D721Med (cell line): Measurements from ENCODE around the gene PHACTR3.
"Not testable (repeated sequence)": the region's sequence is repeated elsewhere in the genome, so short reads cannot be mapped to it uniquely, and the experiment has no call there.

Experiments used
- DNase-seq: peaks from one replicate; pipeline ENCODE4 v3.0.0; 2011; ENCODE audit warnings: low spot score; ENCODE audit not compliant: insufficient read length
- FAIRE-seq: peaks from 2 replicates; lab custom pipeline; 2011; peaks lifted over from hg19 to GRCh38; lab: Jason Lieb, UNC
- CTCF ChIP-seq: IDR thresholded peaks from 2 replicates; pipeline ENCODE4 v1.5.1; 2012; ENCODE audit warnings: mild to moderate bottlenecking, control low read depth; ENCODE audit not compliant: insufficient read depth; ENCODE audit errors: missing control alignments

Gene PHACTR3

GRCh38 chr20:59866338-59866737 lies 262.0 kb downstream of the PHACTR3 start:
- FAIRE-seq (no peak), DNase-seq (no peak)
- no peak for TF ChIP-seq CTCF

- no peak for DNase-seq
- TF ChIP-seq CTCF, result no peak
- no peak for FAIRE-seq
These were observed 266.8 kb downstream of the PHACTR3 start for GRCh38 chr20:59871096-59871495.

- FAIRE-seq (no peak), DNase-seq (no peak)
- TF ChIP-seq CTCF, result no peak
These were observed 269.1 kb downstream of the PHACTR3 start for GRCh38 chr20:59873409-59873808.

GRCh38 chr20:59880198-59880597 lies 275.9 kb downstream of the PHACTR3 start:
- DNase-seq, result no peak
- TF ChIP-seq CTCF, result no peak
- no peak for FAIRE-seq

GRCh38 chr20:59884494-59884893 lies 280.2 kb downstream of the PHACTR3 start:
- TF ChIP-seq CTCF, result no peak
- DNase-seq (no peak), FAIRE-seq (no peak)

- no peak for TF ChIP-seq CTCF
- FAIRE-seq (no peak), DNase-seq (no peak)
These were observed 283.7 kb downstream of the PHACTR3 start for GRCh38 chr20:59888050-59888449.

- not testable (repeated sequence) for FAIRE-seq
These were observed 285.7 kb downstream of the PHACTR3 start for GRCh38 chr20:59890035-59890434.

GRCh38 chr20:59891581-59891980 lies 287.2 kb downstream of the PHACTR3 start:
- no peak for DNase-seq
- no peak for TF ChIP-seq CTCF
- no peak for FAIRE-seq

More at GRCh38 chr20:59890035-59890434, 285.7 kb downstream of the PHACTR3 start:
- DNase-seq, result not testable (repeated sequence)
